ENCODE results near the gene EHD2. TPM values are rescaled to one million over a fixed set of nuclear protein-coding genes. Genes with fewer than 3 reads are reported as not detected.

EHD2 gene
- total and polyA plus RNA-seq, 2 of the 4 experiments (the other 2 are of a cell fraction) = 35.3 to 181 TPM

GRCh38 chr19:47707135-47707925, 5.9 kb upstream of the EHD2 start (continued):
- peak; percentile 88 for TF ChIP-seq CTCF (conservative IDR thresholded peaks at IDR 0.05; ENCODE audit: low read depth, low read length)

- no peak overlapping the region for H3K4me2 ChIP-seq (ENCODE audit: low read depth, low read length)
- H3K56ac ChIP-seq (ENCODE audit: extremely low read depth, insufficient read depth, low read length) = no peak overlapping the region
- no peak overlapping the region for H3K4me3 ChIP-seq (ENCODE audit: insufficient read depth, low read depth, low read length)
- no peak overlapping the region for H2BK15ac ChIP-seq (ENCODE audit: low read depth, low read length)
- DNase-seq (no peak), ATAC-seq (ENCODE audit: low read depth) (no peak)
- H3K18ac ChIP-seq (ENCODE audit: low read depth, low read length) = no peak overlapping the region
- no peak overlapping the region for H3K27ac ChIP-seq (ENCODE audit: insufficient read depth, low read length)
- H3K9ac ChIP-seq (ENCODE audit: low read depth, low read length) = no peak overlapping the region
- H3K4me1 ChIP-seq (ENCODE audit: control insufficient read depth, insufficient read depth, low read length) = peaks cover 8% of the 10 kb centered on the region
- no peaks in the 10 kb centered on the region for H3K9me3 ChIP-seq (ENCODE audit: control insufficient read depth, insufficient read depth, low read length)
- no peak overlapping the region for H2AFZ ChIP-seq (replicated peaks; ENCODE audit: low read length, poor library complexity)
- WGBS, 2 experiments (ENCODE audit: extremely low coverage in 2 of 2, insufficient read length in 1 of 2) = 100% methylated on average over 1 of the region's 8 CpGs; no CpG with 5 or more reads in 1 of the 2 experiments
- peaks cover 0 to 31% of the 10 kb centered on the region in 2 experiments; a peak in 3 of 4 replicates for H3K79me1 ChIP-seq (ENCODE audit: low read depth in 1 of 2, low read length in 2 of 2)
- H4K91ac ChIP-seq (ENCODE audit: insufficient read depth, low read depth, low read length) = no peak overlapping the region
- H3K36me3 ChIP-seq (ENCODE audit: control insufficient read depth, insufficient read depth, low read length) = peaks cover 18% of the 10 kb centered on the region
- no peak overlapping the region for H4K8ac ChIP-seq (ENCODE audit: low read depth in 2 of 2, low read length in 2 of 2)
- no peak overlapping the region for H4K5ac ChIP-seq (ENCODE audit: low read depth, low read length)
- peak overlapping the region; percentile 43 for H2AK5ac ChIP-seq (ENCODE audit: low read depth, low read length)
- H3K14ac ChIP-seq (replicated peaks; ENCODE audit: low read depth, low read length) = no peak overlapping the region
- H3K9me1 ChIP-seq (ENCODE audit: insufficient read depth, low read length) = peaks cover 13% of the 10 kb centered on the region
- H4K20me1 ChIP-seq (ENCODE audit: insufficient read depth, low read length) = peaks cover 32% of the 10 kb centered on the region
- H2BK20ac ChIP-seq (ENCODE audit: low read depth, low read length) = no peak overlapping the region
- dilution Hi-C loops (cut with HindIII; ENCODE audit: low sequenced_read_pairs, unreplicated experiment) (no loop called here), in situ Hi-C loops (cut with MboI; ENCODE audit: low sequenced_read_pairs) (loop anchor here (5.0 to 25.0 kb wide), 2 partner anchors 36 to 424 kb away; partner anchors contain the start of gene NOP53), intact Hi-C loops (cut with micrococcal nuclease) (no loop called here)
- H3K4ac ChIP-seq (ENCODE audit: low read depth, low read length) = no peak overlapping the region
- H2AK9ac ChIP-seq (replicated peaks; ENCODE audit: low read depth, low read length, poor library complexity) = no peak overlapping the region
- ChIA-PET CTCF (interaction anchor here (1.6 to 3.0 kb wide), 2 partner anchors 8 to 32 kb away, joined by 4 to 16 read pairs; no protein-coding TSS in a partner anchor), POLR2A (ENCODE audit: unreplicated experiment) (no interaction called here)
- no peak overlapping the region for H2BK120ac ChIP-seq (ENCODE audit: low read depth, low read length)
- H2BK5ac ChIP-seq (ENCODE audit: low read depth, low read length, poor library complexity, severe bottlenecking) = no peak overlapping the region
- 0 out of 2 replicates have a peak overlapping the region, but pooled peaks have one; percentile 79 for H3K23ac ChIP-seq (ENCODE audit: low read depth, low read length)
- BruUV-seq (replicated peaks) = no TSS peak
- H3K27me3 ChIP-seq (ENCODE audit: control insufficient read depth, insufficient read depth, low read length) = no peaks in the 10 kb centered on the region
- TF ChIP-seq MAFK (IDR thresholded peaks at IDR 0.05; ENCODE audit: low read depth, low read length) = no peak
- TF ChIP-seq CTCF (conservative IDR thresholded peaks at IDR 0.05; ENCODE audit: low read depth, low read length) = no peak
- no peak for TF ChIP-seq CHD1 (IDR thresholded peaks at IDR 0.05; ENCODE audit: low read depth, low read length)
- no peak for TF ChIP-seq ELK1 (IDR thresholded peaks at IDR 0.05; ENCODE audit: borderline replicate concordance, low read depth, low read length)
- no peak for TF ChIP-seq BHLHE40 (IDR thresholded peaks at IDR 0.05; ENCODE audit: low read depth, low read length)
- no peak for TF ChIP-seq RAD21 (IDR thresholded peaks at IDR 0.05; ENCODE audit: low read length)
- no peak for TF ChIP-seq RFX5 (IDR thresholded peaks at IDR 0.05; ENCODE audit: low read depth, low read length)
- TF ChIP-seq MAZ (IDR thresholded peaks at IDR 0.05; ENCODE audit: borderline replicate concordance, low read depth, low read length) = no peak
Observed at GRCh38 chr19:47711652-47712242, 1.5 kb upstream of the EHD2 start.

Measured in IMR-90 (cell line).